Right lobe of liver (tissue), 4 donors: ENCODE data around the gene C20orf144.

Experiments
- CTCF ChIP-seq, 4 donors: fragments of 200-600 bp in 3 of 4; fragments of 450-650 bp in 1 of 4; IDR thresholded peaks; one replicate each; pipeline versions ENCODE4 v1.5.1 to v1.8.0; 2016 to 2022; ENCODE audit warnings: antibody characterized with exemption in 4 of 4, mild to moderate bottlenecking in 2 of 4
- POLR2A ChIP-seq: fragments of 450-650 bp; IDR thresholded peaks from one replicate; pipeline ENCODE4 v1.6.1; 2017; ENCODE audit warnings: antibody characterized with exemption, mild to moderate bottlenecking
- donor health status: DM: no; HTN: no; CAD: no.
- donor health status: DM: no; HTN: no; CAD: no.
- donor health status: DM: no; HTN: yes; CAD: no.

DNA sequence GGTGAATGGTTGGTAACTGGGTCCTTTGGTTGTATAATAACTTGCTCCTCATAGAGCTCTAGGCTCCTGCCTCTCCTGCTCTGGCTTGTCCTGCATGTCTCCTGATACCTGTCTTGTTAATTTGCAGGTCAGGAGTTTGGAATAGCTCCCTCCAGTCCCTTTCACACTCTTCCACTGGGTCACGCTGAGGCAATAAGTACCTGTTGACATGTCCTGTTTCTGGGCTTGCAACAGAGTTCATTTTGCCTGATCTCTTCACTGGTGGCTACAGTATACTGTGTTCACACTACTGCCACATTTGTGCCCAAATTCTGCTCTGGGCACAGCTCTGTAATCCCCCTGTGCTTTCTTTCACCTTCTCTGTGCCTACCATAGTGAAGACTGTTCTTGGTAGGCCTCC lies 25.4 kb upstream of the C20orf144 start:
- TF ChIP-seq CTCF (IDR thresholded peaks at IDR 0.05): no peak
- no peak for TF ChIP-seq POLR2A
